Activated T-helper 17 cell treated with anti-CD3 and anti-CD28 coated beads, Interleukin-2, amount 50 U/mL, for 72 hours (primary cell): ENCODE results near the gene TAOK3. TPM values are rescaled to one million over a fixed set of nuclear protein-coding genes. Genes with fewer than 3 reads are reported as not detected.
"Not testable (repeated sequence)": the region's sequence is repeated elsewhere in the genome, so short reads cannot be mapped to it uniquely, and the experiment has no call there.

ENCODE experiments used
- ATAC-seq: fragments of 150-1000 bp; cut with Tn5 transposase; replicated peaks from 2 replicates; pipeline ENCODE4 v1.10.0; 2021; ENCODE audit warnings: mild to moderate bottlenecking, moderate library complexity
- H3K27ac Mint-ChIP-seq: one replicate; pipeline ENCODE4 v1.8.0; 2022; ENCODE audit warnings: mixed read lengths
- H3K27me3 Mint-ChIP-seq: one replicate; pipeline ENCODE4 v1.8.0; 2022; ENCODE audit warnings: mixed read lengths
- H3K36me3 Mint-ChIP-seq: one replicate; pipeline ENCODE4 v1.8.0; 2022; ENCODE audit warnings: low read depth, mild to moderate bottlenecking, mixed read lengths
- H3K4me1 Mint-ChIP-seq: one replicate; pipeline ENCODE4 v1.8.0; 2022; ENCODE audit warnings: mixed read lengths
- H3K4me3 Mint-ChIP-seq: one replicate; pipeline ENCODE4 v1.8.0; 2022; ENCODE audit warnings: mild to moderate bottlenecking, mixed read lengths
- H3K9me3 Mint-ChIP-seq: one replicate; pipeline ENCODE4 v1.8.0; 2022; ENCODE audit warnings: mixed read lengths
- total RNA-seq, 2 donors: library from RNA; stranded (reverse); gene quantifications; one replicate each; pipeline ENCODE4 v1.2.3, GENCODE V29; 2022

TAOK3 gene
- total RNA-seq, 2 donors from 2014 or later: 56.2 to 62.3 TPM

DNA sequence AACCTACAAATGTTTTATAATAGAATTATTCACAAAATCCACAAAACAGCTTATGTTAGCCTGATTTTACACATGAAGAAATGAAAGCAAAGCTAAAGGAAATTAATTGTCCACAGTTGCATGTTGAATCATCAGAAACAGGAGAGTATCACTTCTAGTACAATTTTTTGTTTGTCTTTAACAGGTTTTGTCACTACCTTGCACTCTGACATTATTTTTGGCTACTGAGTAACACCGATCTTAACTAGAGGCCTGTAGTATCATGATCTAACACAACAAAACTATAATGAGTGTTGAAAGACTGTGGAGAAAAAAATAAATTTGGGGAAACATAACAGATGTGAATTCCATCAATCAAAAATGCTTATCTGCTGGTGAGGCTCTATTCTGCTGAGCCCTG is 60.1 kb downstream of the TAOK3 start:
- H3K27me3 Mint-ChIP-seq: no peaks in the 10 kb centered on the region
- peak overlapping the region; percentile 14 for H3K27ac Mint-ChIP-seq
- H3K36me3 Mint-ChIP-seq: no peaks in the 10 kb centered on the region
- H3K4me3 Mint-ChIP-seq: peak overlapping the region; percentile 51
- no peaks in the 10 kb centered on the region for H3K9me3 Mint-ChIP-seq
- H3K4me1 Mint-ChIP-seq: peaks cover 19% of the 10 kb centered on the region
- peak; percentile 79 for ATAC-seq

DNA sequence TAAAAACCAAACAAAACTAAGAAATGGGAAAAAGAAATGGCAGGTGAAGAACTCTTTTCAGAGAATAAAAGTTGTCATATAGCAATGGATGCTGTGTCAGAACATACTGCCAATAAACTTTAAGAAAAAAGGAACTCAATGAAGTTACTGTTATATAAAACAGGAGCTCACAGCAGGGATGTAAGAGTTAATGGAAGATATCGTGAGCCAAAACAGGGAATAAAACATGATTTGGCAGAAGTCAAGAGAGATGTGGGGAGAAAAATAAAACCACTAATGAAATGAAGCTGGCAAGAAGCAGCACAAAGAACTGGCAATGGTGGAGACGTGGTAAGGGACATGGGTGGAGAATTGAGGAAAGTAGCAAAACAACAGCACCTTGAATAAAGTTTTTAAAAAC is 61.0 kb downstream of the TAOK3 start:
- Mint-ChIP-seq H3K27me3 (no peaks in the 10 kb centered on the region), H3K36me3 (no peaks in the 10 kb centered on the region), H3K4me1 (peaks cover 25% of the 10 kb centered on the region), H3K9me3 (no peaks in the 10 kb centered on the region), H3K4me3 (no peak overlapping the region), H3K27ac (peak overlapping the region; percentile 18)
- ATAC-seq: no peak

DNA sequence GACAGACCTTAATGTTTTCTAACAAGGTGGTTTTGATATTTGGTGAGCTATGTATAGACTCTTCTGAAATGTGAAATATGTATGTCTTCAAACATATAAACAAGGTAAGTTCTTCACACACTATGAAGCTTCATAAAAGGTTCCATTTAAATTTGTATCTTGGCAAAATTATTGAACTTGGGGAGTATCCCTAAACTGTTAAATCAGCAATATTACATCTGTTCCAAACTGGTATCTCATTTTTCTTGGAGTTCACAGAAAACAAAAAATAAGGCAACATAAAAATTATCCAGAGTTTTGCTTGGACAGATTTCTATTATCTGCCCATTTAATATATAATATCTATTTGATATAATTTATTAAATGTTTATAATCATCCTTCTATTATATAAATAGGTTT is 62.4 kb downstream of the TAOK3 start:
- H3K27ac Mint-ChIP-seq: no peak overlapping the region
- H3K4me3 Mint-ChIP-seq: no peak overlapping the region
- no peaks in the 10 kb centered on the region for H3K27me3 Mint-ChIP-seq
- ATAC-seq: no peak
- no peaks in the 10 kb centered on the region for H3K9me3 Mint-ChIP-seq
- no peaks in the 10 kb centered on the region for H3K36me3 Mint-ChIP-seq
- peaks cover 25% of the 10 kb centered on the region for H3K4me1 Mint-ChIP-seq

DNA sequence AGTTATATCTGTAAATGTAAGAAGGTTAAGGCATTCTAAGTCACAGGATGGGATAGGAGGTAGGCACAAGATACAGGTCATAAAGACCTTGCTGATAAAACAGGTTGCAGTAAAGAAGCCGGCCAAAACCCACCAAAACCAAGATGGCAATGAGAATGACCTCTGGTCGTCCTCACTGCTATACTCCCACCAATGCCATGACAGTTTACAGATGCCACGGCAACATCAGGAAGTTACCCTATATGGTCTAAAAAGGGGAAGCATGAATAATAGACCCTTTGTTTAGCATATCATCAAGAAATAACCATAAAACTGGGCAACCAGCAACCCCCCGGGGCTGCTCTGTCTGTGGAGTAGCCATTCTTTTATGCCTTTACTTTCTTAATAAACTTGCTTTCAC is 64.7 kb downstream of the TAOK3 start:
- Mint-ChIP-seq H3K4me3 (peak overlapping the region; percentile 86), H3K27ac (peak overlapping the region; percentile 93), H3K4me1 (peaks cover 35% of the 10 kb centered on the region)
- not testable (repeated sequence) for H3K36me3 Mint-ChIP-seq, ATAC-seq, H3K9me3 Mint-ChIP-seq, H3K27me3 Mint-ChIP-seq

DNA sequence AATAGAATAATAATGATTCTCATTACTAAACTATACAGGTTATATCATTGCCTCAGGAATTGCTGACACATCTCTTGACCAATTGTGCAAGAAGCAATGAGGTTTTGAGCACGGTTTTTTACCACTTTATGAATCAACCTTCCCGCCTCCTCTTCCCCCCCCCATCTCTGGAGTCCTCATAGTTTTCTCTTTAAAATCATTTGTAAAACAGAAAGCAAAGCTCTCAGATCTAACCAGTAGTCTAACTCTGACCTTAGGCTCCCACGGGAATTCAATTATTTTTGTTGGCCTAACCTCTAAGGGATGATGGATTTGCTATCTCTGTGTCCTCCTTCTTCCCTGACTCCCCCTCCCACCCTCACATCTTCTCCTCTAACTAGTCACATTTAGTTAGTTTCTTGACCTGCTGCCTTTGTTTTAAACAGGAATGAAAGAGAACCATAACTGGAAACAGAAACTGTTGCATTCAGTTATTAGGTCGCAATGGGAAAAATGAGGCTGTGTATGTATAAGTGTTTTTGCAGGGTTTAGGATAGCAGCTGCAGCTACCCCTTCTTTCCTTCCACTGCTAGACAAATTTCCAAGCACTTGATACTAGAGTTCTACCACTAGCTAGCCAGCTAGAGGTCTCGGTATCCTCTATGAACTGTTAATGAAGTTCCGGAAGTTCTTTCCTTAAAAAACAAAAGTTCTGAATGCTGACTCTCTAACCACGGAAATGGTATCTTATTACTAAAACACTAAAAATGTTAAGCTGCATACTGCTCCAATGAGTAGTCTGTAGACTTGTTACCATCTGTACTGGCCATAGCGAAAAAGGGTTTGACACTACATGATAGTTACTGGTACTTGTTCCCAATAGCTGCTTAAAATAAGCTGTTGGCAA is 65.4 kb downstream of the TAOK3 start:
- H3K27me3 Mint-ChIP-seq: no peaks in the 10 kb centered on the region
- peak overlapping the region; percentile 93 for H3K27ac Mint-ChIP-seq
- no peaks in the 10 kb centered on the region for H3K36me3 Mint-ChIP-seq
- H3K9me3 Mint-ChIP-seq: no peaks in the 10 kb centered on the region
- peaks cover 36% of the 10 kb centered on the region for H3K4me1 Mint-ChIP-seq
- ATAC-seq: peak; percentile 82
- peak overlapping the region; percentile 86 for H3K4me3 Mint-ChIP-seq

DNA sequence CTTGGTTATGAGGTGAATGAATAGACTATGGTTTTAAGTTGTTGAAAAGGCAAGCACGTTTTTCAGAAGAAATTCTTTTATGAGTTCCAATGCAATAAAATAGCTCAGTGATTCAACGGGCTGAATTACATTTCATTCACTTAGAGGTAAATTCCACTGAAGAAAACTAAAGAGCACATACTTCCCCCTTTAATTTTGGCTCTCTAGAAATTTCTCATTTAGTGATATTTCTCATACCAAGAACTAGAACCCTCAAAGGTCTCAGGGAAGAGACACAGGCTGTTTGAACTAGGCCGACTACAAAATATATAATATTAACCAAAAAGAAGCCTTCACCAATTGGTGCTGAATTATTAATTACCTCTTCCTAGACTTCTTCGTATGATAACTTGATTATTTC is 68.6 kb downstream of the TAOK3 start:
- Mint-ChIP-seq H3K36me3 (no peaks in the 10 kb centered on the region), H3K27me3 (no peaks in the 10 kb centered on the region), H3K9me3 (no peaks in the 10 kb centered on the region), H3K27ac (peak overlapping the region; percentile 20), H3K4me3 (peak overlapping the region; percentile 30), H3K4me1 (peaks cover 34% of the 10 kb centered on the region)
- ATAC-seq: peak; percentile 24

DNA sequence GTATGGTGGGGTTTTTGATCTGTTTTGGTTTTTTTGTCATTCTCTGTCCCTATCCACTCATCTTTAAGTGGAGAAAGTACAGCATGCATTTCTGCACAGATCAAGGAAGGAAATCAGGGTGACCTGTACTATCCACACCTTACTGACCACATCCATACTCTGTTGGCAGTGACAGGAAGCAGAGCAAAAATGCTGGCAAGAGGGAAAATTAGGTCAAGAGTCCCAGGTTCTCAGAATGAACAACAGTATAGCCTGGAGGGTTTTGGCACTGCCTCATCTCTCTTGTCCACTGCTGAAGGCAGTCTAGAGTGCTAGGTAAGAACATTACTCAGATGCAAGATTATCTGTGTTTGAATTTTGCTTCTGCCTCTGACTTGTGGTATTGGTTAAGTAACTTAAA is 70.7 kb downstream of the TAOK3 start:
- Mint-ChIP-seq H3K27me3 (no peaks in the 10 kb centered on the region), H3K9me3 (no peaks in the 10 kb centered on the region), H3K4me1 (peaks cover 28% of the 10 kb centered on the region), H3K4me3 (no peak overlapping the region), H3K27ac (no peak overlapping the region), H3K36me3 (peaks cover 5% of the 10 kb centered on the region)
- peak; percentile 22 for ATAC-seq

DNA sequence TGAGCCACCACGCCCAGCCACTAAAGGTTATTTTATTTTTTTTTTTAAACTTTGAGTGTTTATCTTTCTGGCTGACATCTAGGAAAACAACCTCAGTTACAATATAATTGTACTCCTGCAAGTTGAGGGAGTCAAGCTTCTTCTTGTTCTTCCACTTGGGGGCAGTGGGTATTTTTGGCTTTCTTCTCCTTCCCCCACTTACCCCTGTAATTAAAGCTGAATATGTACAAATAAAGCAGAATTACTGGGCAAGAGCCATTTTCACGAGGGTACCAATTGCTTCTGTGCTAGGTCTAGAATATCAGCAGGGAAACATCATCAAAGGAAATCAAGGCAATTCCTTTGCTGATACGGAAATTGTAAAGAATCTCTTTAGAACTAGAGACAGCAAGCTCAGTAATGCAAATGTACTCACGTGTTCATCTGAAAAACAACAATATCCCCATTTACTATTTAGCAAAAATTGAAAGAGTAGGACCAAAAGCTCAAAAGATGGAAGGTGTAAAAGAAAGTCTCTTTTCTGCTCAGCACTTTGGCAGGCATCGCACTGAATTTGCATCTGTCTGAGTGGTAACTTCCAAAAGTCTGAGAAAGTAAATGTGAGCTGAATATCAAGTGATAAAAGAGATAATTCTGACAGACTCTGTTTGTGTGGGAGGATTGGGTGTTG is 72.8 kb downstream of the TAOK3 start:
- no peaks in the 10 kb centered on the region for H3K9me3 Mint-ChIP-seq

DNA sequence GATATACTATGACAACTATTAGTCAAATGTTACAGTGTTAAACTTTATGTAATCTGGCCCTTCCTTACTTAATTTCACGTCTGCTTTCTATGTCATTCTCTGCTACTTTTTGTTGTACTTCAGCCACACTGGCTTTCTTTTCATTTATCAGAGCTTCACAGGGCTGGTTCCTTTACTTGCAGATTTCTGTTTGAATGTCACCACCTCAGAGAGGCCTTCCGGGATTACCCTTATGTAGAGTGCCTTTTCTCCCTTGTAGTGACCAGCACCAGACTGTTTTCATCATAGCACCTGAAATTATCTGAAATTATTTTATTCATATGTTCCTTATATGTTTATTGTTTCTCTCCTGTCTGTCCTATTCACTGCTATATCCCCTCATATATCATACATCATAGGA is 75.4 kb downstream of the TAOK3 start:
- Mint-ChIP-seq H3K27ac (no peak overlapping the region), H3K36me3 (peaks cover 29% of the 10 kb centered on the region), H3K9me3 (no peaks in the 10 kb centered on the region), H3K4me1 (peaks cover 14% of the 10 kb centered on the region), H3K27me3 (no peaks in the 10 kb centered on the region), H3K4me3 (no peak overlapping the region)
- ATAC-seq: no peak

More for the DNA sequence above, 72.8 kb downstream of the TAOK3 start:
- Mint-ChIP-seq H3K4me3 (no peak overlapping the region), H3K27ac (no peak overlapping the region), H3K4me1 (peaks cover 27% of the 10 kb centered on the region), H3K36me3 (peaks cover 11% of the 10 kb centered on the region), H3K27me3 (no peaks in the 10 kb centered on the region)
- no peak for ATAC-seq

DNA sequence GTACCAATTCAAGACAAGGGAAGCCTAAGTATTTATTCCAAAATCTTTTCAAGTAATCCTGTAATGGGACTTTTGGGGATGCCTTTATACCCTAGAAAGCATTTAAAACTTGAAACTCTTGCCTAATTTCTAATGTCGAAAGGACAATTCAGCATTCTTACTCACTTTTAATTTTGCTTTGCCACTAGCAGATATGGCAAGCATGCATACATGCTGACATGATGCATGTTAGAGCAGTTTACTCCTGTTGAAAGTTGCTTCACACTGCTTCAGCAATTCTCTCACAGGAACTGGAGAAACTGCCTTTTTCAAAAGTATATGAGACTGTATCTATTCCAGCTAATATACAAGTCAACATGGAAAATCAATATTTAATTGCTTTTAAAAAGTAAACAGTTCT is 79.9 kb downstream of the TAOK3 start:
- no peaks in the 10 kb centered on the region for H3K27me3 Mint-ChIP-seq
- H3K4me3 Mint-ChIP-seq: no peak overlapping the region
- H3K9me3 Mint-ChIP-seq: no peaks in the 10 kb centered on the region
- ATAC-seq: no peak
- peaks cover 34% of the 10 kb centered on the region for H3K36me3 Mint-ChIP-seq
- peaks cover 4% of the 10 kb centered on the region for H3K4me1 Mint-ChIP-seq
- no peak overlapping the region for H3K27ac Mint-ChIP-seq

DNA sequence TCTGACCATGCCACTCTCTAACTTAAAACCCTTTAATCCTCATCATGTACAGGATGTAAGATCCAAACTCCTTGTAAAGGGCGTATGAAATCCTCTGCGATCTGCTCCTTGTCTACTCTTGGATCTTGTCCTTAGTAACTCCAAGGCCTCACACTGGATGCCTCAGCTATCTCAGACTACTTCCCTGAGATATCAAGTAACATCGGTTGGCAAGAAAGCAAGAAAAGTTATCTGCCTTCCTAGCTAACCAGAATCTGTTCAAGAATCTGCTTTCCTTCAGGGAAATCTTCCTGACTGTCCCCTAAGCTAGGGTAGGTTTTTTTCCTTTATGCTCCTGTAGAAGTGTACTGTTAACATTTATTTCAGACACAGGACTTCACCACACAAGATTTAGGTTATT is 82.6 kb downstream of the TAOK3 start:
- H3K36me3 Mint-ChIP-seq: peaks cover 39% of the 10 kb centered on the region
- H3K9me3 Mint-ChIP-seq: no peaks in the 10 kb centered on the region
- ATAC-seq: no peak
- H3K4me3 Mint-ChIP-seq: no peak overlapping the region
- H3K27ac Mint-ChIP-seq: no peak overlapping the region
- peaks cover 10% of the 10 kb centered on the region for H3K4me1 Mint-ChIP-seq
- H3K27me3 Mint-ChIP-seq: no peaks in the 10 kb centered on the region

DNA sequence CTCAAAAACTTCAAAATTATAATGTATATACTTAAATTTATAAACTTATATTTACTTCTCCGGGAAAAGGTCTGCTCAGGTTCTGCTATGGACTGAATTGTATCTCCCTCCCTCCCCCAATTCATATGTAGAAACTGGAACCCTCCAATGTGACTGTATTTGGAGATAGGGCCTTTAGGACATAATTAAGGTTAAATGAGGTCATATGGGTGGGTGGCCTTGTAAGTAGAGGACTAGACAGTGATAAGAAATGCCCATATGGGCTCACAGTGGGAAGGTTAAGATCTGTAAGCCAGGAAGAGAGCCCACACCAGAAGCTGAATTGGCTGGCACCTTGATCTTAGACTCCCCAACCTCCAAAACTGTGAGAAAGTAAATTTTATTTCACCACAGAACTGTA is 84.5 kb downstream of the TAOK3 start:
- Mint-ChIP-seq H3K9me3 (no peaks in the 10 kb centered on the region), H3K27ac (no peak overlapping the region), H3K36me3 (peaks cover 33% of the 10 kb centered on the region), H3K4me1 (peaks cover 6% of the 10 kb centered on the region), H3K27me3 (no peaks in the 10 kb centered on the region), H3K4me3 (no peak overlapping the region)
- ATAC-seq: no peak

DNA sequence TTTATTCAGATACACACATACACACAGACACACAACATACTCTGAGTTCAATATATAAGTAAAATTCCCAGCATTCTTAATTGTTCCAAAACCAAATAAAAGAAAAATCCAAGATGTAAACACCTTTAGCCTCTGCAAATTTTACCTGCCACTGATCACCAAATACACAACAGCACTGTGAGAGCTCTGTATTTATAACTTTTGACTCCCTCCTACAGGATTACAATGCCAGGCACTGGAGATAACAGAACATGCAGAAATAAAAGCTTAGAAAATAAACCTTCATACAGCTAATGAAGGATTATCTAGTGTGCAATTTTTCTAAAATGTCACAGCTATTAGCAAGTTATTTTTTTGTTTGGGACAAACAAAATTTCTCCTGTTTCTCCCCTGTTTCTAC is 85.0 kb downstream of the TAOK3 start:
- H3K4me1 Mint-ChIP-seq: peaks cover 6% of the 10 kb centered on the region

DNA sequence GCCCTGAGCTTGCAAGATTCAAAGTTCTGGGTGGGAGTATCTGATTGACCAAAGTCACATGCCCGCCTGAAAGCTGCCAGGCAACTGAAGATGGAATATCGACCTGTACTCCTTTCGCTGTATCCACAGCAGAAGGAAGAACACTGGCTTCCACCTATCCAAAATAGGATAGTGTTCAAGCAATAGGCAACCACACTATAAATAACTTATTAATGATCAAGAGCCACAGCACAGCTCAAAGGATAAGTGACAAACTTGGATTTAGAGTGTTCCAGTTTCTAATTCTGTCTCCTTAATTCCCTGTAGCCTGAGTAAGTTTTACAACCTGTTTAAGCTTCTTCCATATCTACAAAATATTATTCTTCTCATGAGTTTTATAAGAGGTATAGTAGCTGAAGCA is 89.9 kb downstream of the TAOK3 start:
- Mint-ChIP-seq H3K4me1 (peaks cover 6% of the 10 kb centered on the region), H3K27ac (no peak overlapping the region), H3K9me3 (peaks cover 3% of the 10 kb centered on the region), H3K4me3 (no peak overlapping the region), H3K36me3 (peaks cover 44% of the 10 kb centered on the region), H3K27me3 (no peaks in the 10 kb centered on the region)
- ATAC-seq: no peak

More for the DNA sequence above, 85.0 kb downstream of the TAOK3 start:
- H3K36me3 Mint-ChIP-seq: peaks cover 34% of the 10 kb centered on the region
- no peaks in the 10 kb centered on the region for H3K27me3 Mint-ChIP-seq
- H3K4me3 Mint-ChIP-seq: no peak overlapping the region
- H3K9me3 Mint-ChIP-seq: no peaks in the 10 kb centered on the region
- ATAC-seq: no peak
- no peak overlapping the region for H3K27ac Mint-ChIP-seq

DNA sequence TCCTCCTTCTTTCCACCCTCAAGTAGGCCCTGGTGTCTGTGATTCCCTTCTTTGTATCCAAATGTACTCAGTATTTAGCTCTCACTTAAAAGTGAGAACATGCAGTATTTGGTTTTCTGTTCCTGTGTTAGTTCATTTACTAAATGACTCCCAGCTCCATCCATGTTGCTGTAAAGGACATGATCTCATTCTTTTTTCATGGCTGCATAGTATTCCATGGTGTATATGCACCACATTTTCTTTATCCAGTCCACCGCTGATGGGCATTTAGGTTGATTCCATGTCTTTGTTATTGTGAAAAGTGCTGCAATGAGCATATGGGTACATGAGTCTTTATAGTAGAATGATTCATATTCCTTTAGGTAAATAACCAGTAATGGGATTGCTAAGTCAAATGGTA is 94.4 kb downstream of the TAOK3 start:
- not testable (repeated sequence) for H3K9me3 Mint-ChIP-seq, H3K4me3 Mint-ChIP-seq, H3K4me1 Mint-ChIP-seq, ATAC-seq, H3K27me3 Mint-ChIP-seq
- H3K27ac Mint-ChIP-seq: peak overlapping the region; percentile 5
- H3K36me3 Mint-ChIP-seq: peaks cover 26% of the 10 kb centered on the region
